WTC11 (cell line): Measurements from ENCODE around the gene CNTNAP1. TPM values are rescaled to one million over a fixed set of nuclear protein-coding genes. Genes with fewer than 3 reads are reported as not detected.
A peak's percentile ranks its signal among the peaks of the same experiment; 100 is the strongest.

Experiments
- ATAC-seq: fragments of 200-7000 bp; cut with Tn5 transposase; 2 replicates; pipeline ENCODE4 v1.10.0; 2021; ENCODE audit warnings: mild to moderate bottlenecking, moderate library complexity
- CTCF ChIA-PET: fragments of 300-600 bp; sonication (Branson Sonifier 250); formaldehyde crosslinking; loops from one replicate; lab custom pipeline; 2021; ENCODE audit warnings: antibody characterized with exemption; lab: Charles Lee
- POLR2A ChIA-PET: fragments of 350-600 bp; sonication (Branson Sonifier 250); formaldehyde crosslinking; loops from one replicate; lab custom pipeline; 2021; ENCODE audit warnings: antibody characterized with exemption; lab: Charles Lee
- DNase-seq: peaks from one replicate; pipeline ENCODE4 v3.0.0; 2021; ENCODE audit warnings: low spot score
- H3K27ac Mint-ChIP-seq: 2 replicates; pipeline ENCODE4 v1.8.0; 2021; ENCODE audit warnings: mixed read lengths
- H3K27me3 Mint-ChIP-seq: 2 replicates; pipeline ENCODE4 v1.8.0; 2021; ENCODE audit warnings: low read depth, mild to moderate bottlenecking, moderate library complexity, mixed read lengths
- H3K36me3 Mint-ChIP-seq: 2 replicates; pipeline ENCODE4 v1.8.0; 2021; ENCODE audit warnings: mixed read lengths
- H3K4me1 Mint-ChIP-seq: 2 replicates; pipeline ENCODE4 v1.8.0; 2022; ENCODE audit warnings: mixed read lengths
- H3K4me3 Mint-ChIP-seq: 2 replicates; pipeline ENCODE4 v1.8.0; 2021; ENCODE audit warnings: mild to moderate bottlenecking, moderate library complexity, mixed read lengths
- H3K9me3 Mint-ChIP-seq: 2 replicates; pipeline ENCODE4 v1.8.0; 2021; ENCODE audit warnings: mixed read lengths
- ETV6 ChIP-seq: sonication (generic); formaldehyde crosslinking; IDR thresholded peaks from 2 replicates; pipeline ENCODE4 v1.8.1; 2022; ENCODE audit warnings: mild to moderate bottlenecking, missing genetic modification reagents
- FOXJ3 ChIP-seq: sonication (generic); formaldehyde crosslinking; IDR thresholded peaks from 2 replicates; pipeline ENCODE4 v1.9.0; 2021; ENCODE audit warnings: missing genetic modification reagents, mild to moderate bottlenecking, borderline replicate concordance
- FOXK1 ChIP-seq: sonication (generic); formaldehyde crosslinking; IDR thresholded peaks from 2 replicates; pipeline ENCODE4 v1.8.0; 2022; ENCODE audit warnings: mild to moderate bottlenecking, moderate library complexity, missing genetic modification reagents
- GABPB1 ChIP-seq: sonication (generic); formaldehyde crosslinking; IDR thresholded peaks from 2 replicates; pipeline ENCODE4 v1.8.1; 2023; ENCODE audit warnings: mild to moderate bottlenecking, missing genetic modification reagents
- GTF2I ChIP-seq: fragments of 250-450 bp; sonication (Bioruptor Pico); conservative IDR thresholded peaks from 2 replicates; pipeline ENCODE4 v1.4.0; 2021; ENCODE audit warnings: mild to moderate bottlenecking
- HMGA2 ChIP-seq: fragments of 250-450 bp; sonication (Bioruptor Pico); IDR thresholded peaks from 2 replicates; pipeline ENCODE4 v1.4.0; 2021; ENCODE audit warnings: mild to moderate bottlenecking, moderate library complexity
- IRF2 ChIP-seq: sonication (generic); formaldehyde crosslinking; IDR thresholded peaks from 2 replicates; pipeline ENCODE4 v1.8.0; 2022; ENCODE audit warnings: low read depth, missing genetic modification reagents, borderline replicate concordance
- JAZF1 ChIP-seq: fragments of 250-450 bp; sonication (Bioruptor Pico); IDR thresholded peaks from 2 replicates; pipeline ENCODE4 v1.9.0; 2021; ENCODE audit warnings: moderate library complexity, mild to moderate bottlenecking, inconsistent platforms
- NR1H2 ChIP-seq: sonication (generic); formaldehyde crosslinking; IDR thresholded peaks from 2 replicates; pipeline ENCODE4 v1.9.0; 2021; ENCODE audit warnings: mild to moderate bottlenecking, moderate library complexity, missing genetic modification reagents
- NR3C1 ChIP-seq: sonication (generic); formaldehyde crosslinking; conservative IDR thresholded peaks from 2 replicates; pipeline ENCODE4 v1.8.1; 2023; ENCODE audit warnings: low read depth, mild to moderate bottlenecking, missing genetic modification reagents
- RELA ChIP-seq: sonication (generic); formaldehyde crosslinking; IDR thresholded peaks from 2 replicates; pipeline ENCODE4 v1.8.1; 2022; ENCODE audit warnings: missing genetic modification reagents, mild to moderate bottlenecking, borderline replicate concordance
- ZNF219 ChIP-seq: sonication (generic); formaldehyde crosslinking; IDR thresholded peaks from 2 replicates; pipeline ENCODE4 v1.8.0; 2023; ENCODE audit warnings: missing genetic modification reagents, mild to moderate bottlenecking, borderline replicate concordance
- ZNF671 ChIP-seq: fragments of 250-450 bp; sonication (Bioruptor Pico); IDR thresholded peaks from 2 replicates; pipeline ENCODE4 v1.8.0; 2021; ENCODE audit warnings: mild to moderate bottlenecking
- total RNA-seq: library from RNA; stranded (reverse); gene quantifications from 3 replicates; pipeline ENCODE4 v1.2.3, GENCODE V29; 2021
- TF ChIP-seq, protein P1 (sequence below): sonication (generic); formaldehyde crosslinking; IDR thresholded peaks from 2 replicates; pipeline ENCODE4 v1.8.1; 2023; ENCODE audit warnings: mild to moderate bottlenecking, moderate library complexity, missing genetic modification reagents
- TF ChIP-seq, protein P2 (sequence below): sonication (generic); formaldehyde crosslinking; conservative IDR thresholded peaks from 2 replicates; pipeline ENCODE4 v1.8.1; 2022; ENCODE audit warnings: mild to moderate bottlenecking, missing genetic modification reagents
- TF ChIP-seq, protein P3 (sequence below): fragments of 250-450 bp; sonication (Bioruptor Pico); IDR thresholded peaks from 2 replicates; pipeline ENCODE4 v1.8.0; 2021; ENCODE audit warnings: mild to moderate bottlenecking
- TF ChIP-seq, protein P4 (sequence below): sonication (generic); formaldehyde crosslinking; IDR thresholded peaks from 2 replicates; pipeline ENCODE4 v1.8.1; 2023; ENCODE audit warnings: mild to moderate bottlenecking, missing genetic modification reagents, moderate library complexity
- TF ChIP-seq, protein P5 (sequence below): sonication (generic); formaldehyde crosslinking; IDR thresholded peaks from 2 replicates; pipeline ENCODE4 v1.8.1; 2022; ENCODE audit warnings: low read depth, missing genetic modification reagents, borderline replicate concordance
- TF ChIP-seq, protein P6 (sequence below): sonication (generic); formaldehyde crosslinking; IDR thresholded peaks from 2 replicates; pipeline ENCODE4 v1.8.1; 2022; ENCODE audit warnings: missing genetic modification reagents, borderline replicate concordance

CNTNAP1 gene
- total RNA-seq, 1 experiment from 2014 or later: 12.1 TPM

DNA sequence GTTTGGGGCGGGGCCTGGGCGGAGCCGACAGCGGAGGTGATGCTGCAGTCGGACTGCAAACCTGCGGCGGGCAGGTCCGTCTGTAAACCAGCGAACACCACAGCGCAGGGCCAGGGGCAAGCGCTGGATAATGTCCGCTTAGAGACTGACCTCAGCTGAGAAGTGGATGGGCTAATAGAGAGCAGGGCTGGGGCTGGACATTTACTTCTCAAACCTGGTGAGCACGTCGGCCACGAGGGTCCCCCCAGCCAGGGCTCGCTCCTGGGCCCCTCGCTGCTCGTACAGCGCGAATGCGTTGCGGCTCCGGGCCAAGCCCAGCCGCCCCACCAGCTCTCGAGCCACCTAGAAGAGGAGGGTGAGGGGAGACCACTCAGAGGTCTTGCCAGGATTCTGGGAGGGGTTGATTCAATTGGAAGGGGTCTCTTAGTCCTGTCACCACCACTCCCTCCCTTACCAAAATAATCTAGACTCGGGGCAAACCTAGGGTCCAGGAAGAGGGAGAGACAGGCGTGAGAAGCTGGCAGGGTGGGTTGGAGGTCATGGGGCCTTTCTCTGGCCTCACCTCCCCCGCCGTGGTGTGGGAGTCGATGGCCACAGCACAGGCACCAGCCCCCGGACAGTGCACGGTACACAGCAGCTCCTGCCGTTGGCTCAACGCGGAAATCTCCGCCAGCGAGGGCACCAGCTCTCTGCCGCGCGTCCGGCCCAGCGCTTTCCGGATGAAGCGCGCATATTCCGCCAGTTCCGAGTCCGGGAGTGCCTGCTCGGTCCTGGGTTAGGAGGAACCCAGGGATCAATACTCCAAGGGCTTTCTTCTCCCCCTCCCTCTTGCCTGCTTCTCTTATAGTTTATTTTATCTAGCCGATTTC, 11.3 kb upstream of the CNTNAP1 start:
- H3K27me3 Mint-ChIP-seq: peaks cover 3% of the 10 kb centered on the region
- H3K4me3 Mint-ChIP-seq: peak overlapping the region; percentile 68
- H3K4me1 Mint-ChIP-seq: peaks cover 41% of the 10 kb centered on the region
- peaks cover 23% of the 10 kb centered on the region for H3K36me3 Mint-ChIP-seq
- H3K9me3 Mint-ChIP-seq: no peaks in the 10 kb centered on the region
- ChIA-PET CTCF (interaction anchor here (0.6 to 4.9 kb wide), 12 partner anchors 9 to 153 kb away, joined by 3 to 58 read pairs (median 6); partner anchors contain the start of genes CCR10, CNTNAP1, PSMC3IP and RETREG3), POLR2A (interaction anchor here (0.5 to 3.8 kb wide), 7 partner anchors 8 to 740 kb away, joined by 3 to 13 read pairs (median 4); partner anchors contain the start of genes ODAD4, RETREG3, TUBG1 and TUBG2)
- TF ChIP-seq, protein P1, sequence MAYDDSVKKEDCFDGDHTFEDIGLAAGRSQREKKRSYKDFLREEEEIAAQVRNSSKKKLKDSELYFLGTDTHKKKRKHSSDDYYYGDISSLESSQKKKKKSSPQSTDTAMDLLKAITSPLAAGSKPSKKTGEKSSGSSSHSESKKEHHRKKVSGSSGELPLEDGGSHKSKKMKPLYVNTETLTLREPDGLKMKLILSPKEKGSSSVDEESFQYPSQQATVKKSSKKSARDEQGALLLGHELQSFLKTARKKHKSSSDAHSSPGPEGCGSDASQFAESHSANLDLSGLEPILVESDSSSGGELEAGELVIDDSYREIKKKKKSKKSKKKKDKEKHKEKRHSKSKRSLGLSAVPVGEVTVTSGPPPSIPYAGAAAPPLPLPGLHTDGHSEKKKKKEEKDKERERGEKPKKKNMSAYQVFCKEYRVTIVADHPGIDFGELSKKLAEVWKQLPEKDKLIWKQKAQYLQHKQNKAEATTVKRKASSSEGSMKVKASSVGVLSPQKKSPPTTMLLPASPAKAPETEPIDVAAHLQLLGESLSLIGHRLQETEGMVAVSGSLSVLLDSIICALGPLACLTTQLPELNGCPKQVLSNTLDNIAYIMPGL (CRISPR knock-in tag): no peak
- TF ChIP-seq ZNF219 (CRISPR knock-in tag) (no peak), ETV6 (CRISPR knock-in tag) (no peak), RELA (CRISPR knock-in tag) (no peak), GTF2I (CRISPR knock-in tag) (no peak), FOXK1 (CRISPR knock-in tag) (no peak), NR3C1 (CRISPR knock-in tag) (no peak), GABPB1 (CRISPR knock-in tag) (no peak), FOXJ3 (CRISPR knock-in tag) (no peak), IRF2 (CRISPR knock-in tag) (no peak)
- TF ChIP-seq, protein P2, sequence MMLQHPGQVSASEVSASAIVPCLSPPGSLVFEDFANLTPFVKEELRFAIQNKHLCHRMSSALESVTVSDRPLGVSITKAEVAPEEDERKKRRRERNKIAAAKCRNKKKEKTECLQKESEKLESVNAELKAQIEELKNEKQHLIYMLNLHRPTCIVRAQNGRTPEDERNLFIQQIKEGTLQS: no peak
- TF ChIP-seq, protein P3, sequence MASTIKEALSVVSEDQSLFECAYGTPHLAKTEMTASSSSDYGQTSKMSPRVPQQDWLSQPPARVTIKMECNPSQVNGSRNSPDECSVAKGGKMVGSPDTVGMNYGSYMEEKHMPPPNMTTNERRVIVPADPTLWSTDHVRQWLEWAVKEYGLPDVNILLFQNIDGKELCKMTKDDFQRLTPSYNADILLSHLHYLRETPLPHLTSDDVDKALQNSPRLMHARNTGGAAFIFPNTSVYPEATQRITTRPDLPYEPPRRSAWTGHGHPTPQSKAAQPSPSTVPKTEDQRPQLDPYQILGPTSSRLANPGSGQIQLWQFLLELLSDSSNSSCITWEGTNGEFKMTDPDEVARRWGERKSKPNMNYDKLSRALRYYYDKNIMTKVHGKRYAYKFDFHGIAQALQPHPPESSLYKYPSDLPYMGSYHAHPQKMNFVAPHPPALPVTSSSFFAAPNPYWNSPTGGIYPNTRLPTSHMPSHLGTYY (CRISPR knock-in tag): no peak
- TF ChIP-seq, protein P4, sequence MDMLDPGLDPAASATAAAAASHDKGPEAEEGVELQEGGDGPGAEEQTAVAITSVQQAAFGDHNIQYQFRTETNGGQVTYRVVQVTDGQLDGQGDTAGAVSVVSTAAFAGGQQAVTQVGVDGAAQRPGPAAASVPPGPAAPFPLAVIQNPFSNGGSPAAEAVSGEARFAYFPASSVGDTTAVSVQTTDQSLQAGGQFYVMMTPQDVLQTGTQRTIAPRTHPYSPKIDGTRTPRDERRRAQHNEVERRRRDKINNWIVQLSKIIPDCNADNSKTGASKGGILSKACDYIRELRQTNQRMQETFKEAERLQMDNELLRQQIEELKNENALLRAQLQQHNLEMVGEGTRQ (CRISPR knock-in tag): no peak
- TF ChIP-seq, protein P5, sequence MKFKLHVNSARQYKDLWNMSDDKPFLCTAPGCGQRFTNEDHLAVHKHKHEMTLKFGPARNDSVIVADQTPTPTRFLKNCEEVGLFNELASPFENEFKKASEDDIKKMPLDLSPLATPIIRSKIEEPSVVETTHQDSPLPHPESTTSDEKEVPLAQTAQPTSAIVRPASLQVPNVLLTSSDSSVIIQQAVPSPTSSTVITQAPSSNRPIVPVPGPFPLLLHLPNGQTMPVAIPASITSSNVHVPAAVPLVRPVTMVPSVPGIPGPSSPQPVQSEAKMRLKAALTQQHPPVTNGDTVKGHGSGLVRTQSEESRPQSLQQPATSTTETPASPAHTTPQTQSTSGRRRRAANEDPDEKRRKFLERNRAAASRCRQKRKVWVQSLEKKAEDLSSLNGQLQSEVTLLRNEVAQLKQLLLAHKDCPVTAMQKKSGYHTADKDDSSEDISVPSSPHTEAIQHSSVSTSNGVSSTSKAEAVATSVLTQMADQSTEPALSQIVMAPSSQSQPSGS (CRISPR knock-in tag): no peak
- TF ChIP-seq, protein P6, sequence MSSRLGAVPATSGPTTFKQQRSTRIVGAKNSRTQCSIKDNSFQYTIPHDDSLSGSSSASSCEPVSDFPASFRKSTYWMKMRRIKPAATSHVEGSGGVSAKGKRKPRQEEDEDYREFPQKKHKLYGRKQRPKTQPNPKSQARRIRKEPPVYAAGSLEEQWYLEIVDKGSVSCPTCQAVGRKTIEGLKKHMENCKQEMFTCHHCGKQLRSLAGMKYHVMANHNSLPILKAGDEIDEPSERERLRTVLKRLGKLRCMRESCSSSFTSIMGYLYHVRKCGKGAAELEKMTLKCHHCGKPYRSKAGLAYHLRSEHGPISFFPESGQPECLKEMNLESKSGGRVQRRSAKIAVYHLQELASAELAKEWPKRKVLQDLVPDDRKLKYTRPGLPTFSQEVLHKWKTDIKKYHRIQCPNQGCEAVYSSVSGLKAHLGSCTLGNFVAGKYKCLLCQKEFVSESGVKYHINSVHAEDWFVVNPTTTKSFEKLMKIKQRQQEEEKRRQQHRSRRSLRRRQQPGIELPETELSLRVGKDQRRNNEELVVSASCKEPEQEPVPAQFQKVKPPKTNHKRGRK (CRISPR knock-in tag): no peak
- ATAC-seq (peak; percentile 13), DNase-seq (no peak)
- peak overlapping the region; percentile 39; the same call in 1 of the 2 replicates for H3K27ac Mint-ChIP-seq

DNA sequence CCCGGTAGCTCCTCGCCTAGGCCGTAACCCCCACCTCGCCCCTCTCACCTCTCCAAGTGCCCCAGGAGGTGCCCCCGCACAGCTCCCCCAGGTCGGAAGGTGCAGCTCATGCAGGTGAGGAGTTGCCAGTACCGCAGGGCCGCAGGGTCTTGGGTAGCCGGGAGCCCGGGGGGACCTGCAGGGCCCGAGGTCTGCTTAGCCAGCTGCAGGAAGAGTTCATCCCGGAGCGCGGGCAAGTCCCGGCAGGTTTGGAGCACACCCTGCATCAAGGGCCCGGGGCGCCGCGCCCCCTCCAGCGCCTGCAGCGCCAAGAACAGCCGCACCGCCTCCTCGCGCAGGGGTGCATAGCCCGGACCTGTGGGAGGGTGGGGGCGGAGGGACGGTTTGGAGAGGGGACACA, 10.3 kb upstream of the CNTNAP1 start:
- Mint-ChIP-seq H3K27ac (no peak overlapping the region), H3K36me3 (peaks cover 13% of the 10 kb centered on the region), H3K4me1 (peaks cover 41% of the 10 kb centered on the region), H3K27me3 (peaks cover 3% of the 10 kb centered on the region), H3K9me3 (no peaks in the 10 kb centered on the region), H3K4me3 (peak overlapping the region; percentile 68)
- ChIA-PET POLR2A (interaction anchor here (3.2 kb wide), 1 partner anchor 13 kb away, joined by 13 read pairs; the partner anchor contains the start of gene TUBG2), CTCF (interaction anchor here (1.3 to 4.9 kb wide), 8 partner anchors 8 to 94 kb away, joined by 4 to 58 read pairs (median 15); partner anchors contain the start of genes CCR10, CNTNAP1, PSMC3IP and RETREG3)
- no peak for TF ChIP-seq ZNF671 (CRISPR knock-in tag)
- no peak for TF ChIP-seq NR1H2 (CRISPR knock-in tag)
- TF ChIP-seq ZNF219 (CRISPR knock-in tag): no peak
- TF ChIP-seq IRF2 (CRISPR knock-in tag): no peak
- no peak for TF ChIP-seq JAZF1 (CRISPR knock-in tag)
- TF ChIP-seq HMGA2 (CRISPR knock-in tag): no peak
- no peak for ATAC-seq
- no peak for DNase-seq
